Fibroblast of lung (primary cell): ENCODE data around the gene MMP23B.
"Not testable (repeated sequence)": the region's sequence is repeated elsewhere in the genome, so short reads cannot be mapped to it uniquely, and the experiment has no call there.

Experiments
- EZH2 ChIP-seq: IDR thresholded peaks from 2 replicates; pipeline ENCODE4 v1.5.1; 2012; ENCODE audit warnings: low read length, control low read depth, mild to moderate bottlenecking; ENCODE audit errors: missing control alignments
- TF ChIP-seq, protein P1 (sequence below), 2 donors: IDR thresholded peaks in 1 of 2; conservative IDR thresholded peaks in 1 of 2; 1 replicate in 1 of 2; 2 replicates in 1 of 2; pipeline ENCODE4 v1.5.1; 2011 to 2012; ENCODE audit warnings: low read length in 2 of 2, control low read depth in 1 of 2, inconsistent platforms in 1 of 2, low read depth in 1 of 2, mild to moderate bottlenecking in 1 of 2

DNA sequence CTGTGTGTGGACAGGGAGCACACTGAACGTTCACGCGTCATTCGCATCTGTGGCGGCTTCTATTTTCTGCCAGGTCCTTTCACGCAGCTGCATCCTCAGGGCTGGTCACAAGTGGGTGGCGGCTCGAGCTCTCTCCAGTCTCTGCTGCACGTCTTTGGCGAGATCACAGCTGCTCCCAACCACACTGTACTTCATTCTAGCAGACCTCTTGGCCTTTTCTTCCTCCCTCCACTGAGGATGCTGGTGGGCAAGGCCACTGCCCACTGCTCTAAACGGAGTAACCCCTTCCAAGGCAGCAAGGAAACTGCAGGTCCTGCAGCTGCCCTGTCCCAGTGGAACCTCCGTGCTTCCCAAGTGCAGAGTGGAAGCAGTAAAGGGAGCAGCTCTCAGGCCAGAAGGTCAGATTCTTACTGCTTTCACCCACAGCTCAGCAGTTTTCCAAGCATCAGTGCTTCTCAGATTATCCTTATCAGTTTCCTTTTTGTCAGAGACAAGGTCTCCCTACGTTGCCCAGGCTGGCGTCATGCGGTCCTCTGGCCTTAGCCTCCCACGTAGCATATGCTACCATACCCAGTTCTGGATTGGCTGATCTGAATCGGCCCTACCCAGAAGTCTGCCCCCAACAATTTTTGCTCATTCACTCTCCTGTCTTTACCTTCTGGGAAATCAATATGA is 15.7 kb downstream of the MMP23B start:
- TF ChIP-seq, protein P1, sequence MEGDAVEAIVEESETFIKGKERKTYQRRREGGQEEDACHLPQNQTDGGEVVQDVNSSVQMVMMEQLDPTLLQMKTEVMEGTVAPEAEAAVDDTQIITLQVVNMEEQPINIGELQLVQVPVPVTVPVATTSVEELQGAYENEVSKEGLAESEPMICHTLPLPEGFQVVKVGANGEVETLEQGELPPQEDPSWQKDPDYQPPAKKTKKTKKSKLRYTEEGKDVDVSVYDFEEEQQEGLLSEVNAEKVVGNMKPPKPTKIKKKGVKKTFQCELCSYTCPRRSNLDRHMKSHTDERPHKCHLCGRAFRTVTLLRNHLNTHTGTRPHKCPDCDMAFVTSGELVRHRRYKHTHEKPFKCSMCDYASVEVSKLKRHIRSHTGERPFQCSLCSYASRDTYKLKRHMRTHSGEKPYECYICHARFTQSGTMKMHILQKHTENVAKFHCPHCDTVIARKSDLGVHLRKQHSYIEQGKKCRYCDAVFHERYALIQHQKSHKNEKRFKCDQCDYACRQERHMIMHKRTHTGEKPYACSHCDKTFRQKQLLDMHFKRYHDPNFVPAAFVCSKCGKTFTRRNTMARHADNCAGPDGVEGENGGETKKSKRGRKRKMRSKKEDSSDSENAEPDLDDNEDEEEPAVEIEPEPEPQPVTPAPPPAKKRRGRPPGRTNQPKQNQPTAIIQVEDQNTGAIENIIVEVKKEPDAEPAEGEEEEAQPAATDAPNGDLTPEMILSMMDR (conservative IDR thresholded peaks at IDR 0.05 in 1 of 2, IDR thresholded peaks at IDR 0.05 in 1 of 2; ENCODE audit: low read depth in 1 of 2, low read length in 2 of 2) = not testable (repeated sequence)
- TF ChIP-seq EZH2 = not testable (repeated sequence)
